HG03196 (cell line): ENCODE results near the gene UMOD.

Experiments
- ATAC-seq: cut with Tn5 transposase; IDR thresholded peaks from one replicate; pipeline ENCODE4 v1.9.1; 2021; ENCODE audit not compliant: unreplicated experiment

The UMOD gene

GRCh38 chr16:20302389-20302788 is 50.1 kb downstream of the UMOD start:
- ATAC-seq = no peak

DNA sequence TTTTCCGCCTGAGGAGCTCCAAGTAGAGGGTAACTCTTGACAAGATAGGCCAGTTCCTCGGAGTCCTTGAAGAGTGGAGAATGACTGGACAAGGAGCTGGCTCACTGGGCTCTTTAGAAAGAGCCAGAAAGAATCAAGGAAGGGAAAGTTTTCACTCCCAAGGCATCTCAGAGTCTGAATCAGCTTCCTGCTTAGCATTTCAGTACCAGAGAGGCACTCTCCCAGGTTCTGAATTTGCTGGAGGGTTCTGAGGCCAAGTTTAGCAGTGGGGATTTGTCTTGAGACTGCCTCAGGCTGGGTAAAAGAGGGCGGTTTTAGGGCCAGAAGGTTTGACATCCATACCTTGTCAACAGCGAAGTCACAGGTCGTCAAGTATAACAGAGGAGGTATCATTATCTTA is 50.7 kb downstream of the UMOD start:
- no peak for ATAC-seq

DNA sequence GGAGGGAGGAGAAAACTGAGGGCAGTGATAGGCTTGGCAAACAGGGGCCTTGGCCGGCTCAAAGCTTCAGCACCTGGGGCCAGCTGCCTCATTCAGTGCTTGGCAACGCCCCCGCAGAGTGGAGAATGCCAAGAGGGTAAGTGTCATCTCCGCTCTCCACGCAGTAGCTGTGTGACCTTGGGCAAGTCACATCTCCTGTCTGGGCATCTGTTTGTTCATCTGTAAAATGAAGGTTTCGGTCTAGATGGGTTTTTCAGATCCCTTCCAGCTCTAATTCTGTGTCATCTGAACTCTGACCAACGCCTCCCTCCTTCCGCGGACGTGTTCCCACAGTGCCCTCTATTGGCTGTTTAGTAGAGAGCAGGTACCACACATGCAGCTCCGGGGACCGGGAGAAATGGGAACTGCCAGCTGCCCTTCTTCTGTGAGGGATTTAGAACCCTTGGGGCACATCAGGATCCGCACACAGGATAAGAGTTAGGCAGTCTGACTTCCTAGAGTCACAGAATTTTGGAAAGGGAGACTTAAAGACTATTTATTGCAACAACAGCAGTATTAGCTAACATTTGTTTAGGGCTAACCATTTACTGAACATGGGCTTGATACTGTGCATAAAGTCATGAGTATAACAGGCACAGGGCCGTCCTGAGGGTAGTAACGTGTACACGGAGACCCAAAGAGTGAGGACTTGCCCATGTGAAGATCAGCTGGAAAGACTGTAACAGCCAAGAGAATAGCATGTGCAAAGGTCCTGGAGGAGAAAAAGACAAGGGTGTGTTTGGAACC is 52.0 kb downstream of the UMOD start:
- ATAC-seq = no peak

- ATAC-seq = no peak
These were observed 54.1 kb downstream of the UMOD start for GRCh38 chr16:20298452-20298851.

GRCh38 chr16:20291208-20292206 is 61.0 kb downstream of the UMOD start:
- ATAC-seq = no peak

DNA sequence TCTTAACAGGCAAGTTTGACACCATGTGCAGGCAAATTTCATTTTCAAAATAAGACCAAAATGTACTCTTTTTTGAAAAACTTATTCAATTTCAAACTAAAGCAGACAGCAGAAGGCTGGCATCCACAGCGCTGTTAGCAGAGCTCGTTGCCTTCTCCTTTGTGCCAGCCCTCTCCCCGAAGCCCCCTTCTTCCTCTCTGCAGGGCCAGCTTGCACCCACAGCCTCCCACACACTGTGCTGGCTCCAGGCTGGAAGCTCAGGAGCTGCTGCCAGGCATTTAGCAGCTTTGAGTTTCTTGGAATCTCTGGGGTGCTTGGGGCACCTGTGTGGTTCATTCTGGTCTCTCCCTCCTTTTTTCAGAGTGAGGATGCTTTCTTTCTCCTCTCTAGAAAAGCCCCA is 62.9 kb downstream of the UMOD start:
- ATAC-seq = no peak

- ATAC-seq = no peak
These were observed 66.5 kb downstream of the UMOD start for GRCh38 chr16:20285993-20286499.
